K562 (cell line): ENCODE measurements around the gene ATXN7. TPM values are rescaled to one million over a fixed set of nuclear protein-coding genes. Genes with fewer than 3 reads are reported as not detected.

Experiments
- ATAC-seq: fragments of 200-7000 bp; cut with Tn5 transposase; 3 replicates; pipeline ENCODE4 v1.9.1; 2020; ENCODE audit warnings: moderate library complexity
- BruUV-seq: library from RNA; stranded (reverse); fragments of 400-500 nt; replicated peaks from 2 replicates; lab custom pipeline; 2021; lab: Mats Ljungman, UMichigan
- CTCF ChIA-PET: fragments of 300-600 bp; formaldehyde crosslinking; extraction: SDS; loops from one replicate; lab custom pipeline; 2021; ENCODE audit warnings: low intra/inter-chr PET ratio; lab: Yijun Ruan, JAX
- POLR2A ChIA-PET: fragments of 300-600, 350-650 bp; sonication (Branson Sonifier 250); formaldehyde crosslinking; extraction: SDS; loops from one replicate; lab custom pipeline; 2021; ENCODE audit warnings: antibody characterized with exemption, inconsistent platforms; lab: Yijun Ruan, JAX
- DNase-seq, 4 experiments: peaks; one replicate each; pipeline versions ENCODE4 v3.0.0 to v3.0.0-alpha.2; 2011 to 2018; ENCODE audit warnings: low spot score in 3 of 4, mixed read lengths in 3 of 4; ENCODE audit errors: extremely low read depth in 1 of 4
- FAIRE-seq: peaks from 2 replicates; lab custom pipeline; 2011; peaks lifted over from hg19 to GRCh38; lab: Jason Lieb, UNC
- H2AFZ ChIP-seq: 2 replicates; pipeline ENCODE4 v1.6.0; 2011; ENCODE audit warnings: low read depth, low read length, control low read depth, inconsistent platforms
- H3K27ac ChIP-seq: fragments of 200-600 bp; 3 replicates; pipeline ENCODE4 v1.8.0; 2011; ENCODE audit warnings: low read depth, mild to moderate bottlenecking, control low read depth, inconsistent platforms, low read length, moderate library complexity, mixed read lengths; ENCODE audit errors: extremely low read depth
- H3K27me3 ChIP-seq, 2 experiments: fragments of 300-600 bp in 1 of 2; 2 replicates in 1 of 2; 3 replicates in 1 of 2; pipeline versions ENCODE4 v1.6.0 to v1.8.0; 2011; ENCODE audit warnings: inconsistent platforms in 2 of 2, low read length in 2 of 2, mild to moderate bottlenecking in 1 of 2, mixed read lengths in 1 of 2, moderate library complexity in 1 of 2; ENCODE audit not compliant: control insufficient read depth in 2 of 2, insufficient read depth in 2 of 2
- H3K36me3 ChIP-seq: fragments of 300-600 bp; 3 replicates; pipeline ENCODE4 v1.8.0; 2011; ENCODE audit warnings: mild to moderate bottlenecking, low read length, inconsistent platforms; ENCODE audit not compliant: control insufficient read depth, insufficient read depth
- H3K4me1 ChIP-seq, 2 experiments: fragments of 200-600 bp in 1 of 2; replicated peaks in 1 of 2; 2 replicates in 1 of 2; 3 replicates in 1 of 2; pipeline versions ENCODE4 v1.5.1 to v1.8.0; 2011; ENCODE audit warnings: inconsistent platforms in 2 of 2, low read length in 2 of 2, mild to moderate bottlenecking in 1 of 2, mixed read lengths in 1 of 2, moderate library complexity in 1 of 2; ENCODE audit not compliant: control insufficient read depth in 2 of 2, insufficient read depth in 2 of 2
- H3K4me2 ChIP-seq: 2 replicates; pipeline ENCODE4 v1.6.1; 2011; ENCODE audit warnings: low read length, control low read depth, inconsistent platforms, mixed read lengths; ENCODE audit not compliant: insufficient read depth
- H3K4me3 ChIP-seq: fragments of 200-600 bp; sonication (generic), shearing (Covaris generic); 2 replicates; pipeline ENCODE4 v1.5.1; 2016; ENCODE audit warnings: control low read depth, inconsistent platforms
- H3K79me2 ChIP-seq: fragments of 200-600 bp; 3 replicates; pipeline ENCODE4 v1.8.0; 2011; ENCODE audit warnings: low read length, inconsistent platforms; ENCODE audit not compliant: control insufficient read depth, insufficient read depth
- H3K9ac ChIP-seq, 2 experiments: 2 replicates each; pipeline versions ENCODE4 v1.6.0 to v1.6.1; 2011; ENCODE audit warnings: low read depth in 2 of 2, low read length in 2 of 2, control low read depth in 1 of 2, inconsistent platforms in 1 of 2, mild to moderate bottlenecking in 1 of 2, mixed read lengths in 1 of 2; ENCODE audit not compliant: insufficient read depth in 1 of 2
- H3K9me1 ChIP-seq: one replicate; pipeline ENCODE4 v1.6.0; 2011; ENCODE audit warnings: inconsistent platforms, mild to moderate bottlenecking, low read length, moderate library complexity; ENCODE audit not compliant: control insufficient read depth, insufficient read depth
- H3K9me3 ChIP-seq: replicated peaks from 2 replicates; pipeline ENCODE4 v1.5.1; 2011; ENCODE audit warnings: low read depth, low read length, inconsistent platforms; ENCODE audit not compliant: control insufficient read depth, insufficient read depth
- H4K20me1 ChIP-seq: replicated peaks from 2 replicates; pipeline ENCODE4 v1.6.1; 2011; ENCODE audit warnings: low read length, inconsistent platforms, mixed read lengths; ENCODE audit not compliant: control insufficient read depth, insufficient read depth
- BDP1 ChIP-seq: IDR thresholded peaks from 3 replicates; pipeline ENCODE4 v1.6.1; 2011; ENCODE audit not compliant: insufficient read length, insufficient read depth
- CTBP1 ChIP-seq: fragments of 450-650 bp; IDR thresholded peaks from 2 replicates; pipeline ENCODE4 v1.6.1; 2016; ENCODE audit warnings: borderline replicate concordance
- HMBOX1 ChIP-seq: sonication (generic); IDR thresholded peaks from 2 replicates; pipeline ENCODE4 v1.6.1; 2016
- KAT7 ChIP-seq: sonication (generic); formaldehyde crosslinking; IDR thresholded peaks from 2 replicates; pipeline ENCODE4 v1.8.0; 2022; ENCODE audit warnings: missing genetic modification reagents, mild to moderate bottlenecking, borderline replicate concordance
- MYNN ChIP-seq, 2 experiments: sonication (generic); formaldehyde crosslinking in 1 of 2; IDR thresholded peaks; 2 replicates each; pipeline versions ENCODE4 v1.5.0 to v1.6.1; 2016 to 2020; ENCODE audit warnings: antibody characterized with exemption in 1 of 2, missing genetic modification reagents in 1 of 2
- NFRKB ChIP-seq: fragments of 450-650 bp; IDR thresholded peaks from 2 replicates; pipeline ENCODE4 v1.6.1; 2016; ENCODE audit warnings: low read depth
- SAFB2 ChIP-seq: fragments of 200-400 bp; formaldehyde crosslinking; IDR thresholded peaks from 2 replicates; pipeline ENCODE4 v1.6.1; 2018; ENCODE audit warnings: borderline replicate concordance, low read length, low read depth, moderate library complexity; ENCODE audit not compliant: severe bottlenecking
- SNRNP70 ChIP-seq: fragments of 200-400 bp; formaldehyde crosslinking; optimal IDR thresholded peaks from 2 replicates; pipeline ENCODE3; 2017; ENCODE audit warnings: low read depth, low read length
- ZNF41 ChIP-seq: fragments of 250-450 bp; sonication (Bioruptor Pico); conservative IDR thresholded peaks from 2 replicates; pipeline ENCODE4 v1.4.0; 2020; ENCODE audit warnings: mild to moderate bottlenecking
- WGBS: fragments of 100-300 bp; shearing (Covaris generic); methylation state at CpG from one replicate; pipeline ENCODE4 v1.1.6; 2016; ENCODE audit warnings: low coverage, mixed read lengths; ENCODE audit not compliant: insufficient coverage; ENCODE audit errors: missing lambda C conversion rate; 5-methylcytosine and 5-hydroxymethylcytosine counted together
- in situ Hi-C: fragments of 300-500 bp; cut with MboI; formaldehyde crosslinking; loops from 4 replicates; pipeline ENCODE4 v1.15.0; 2018; ENCODE audit warnings: inconsistent platforms, mixed read lengths
- intact Hi-C: fragments of 100-400 bp; cut with micrococcal nuclease; formaldehyde crosslinking; loops from 2 replicates; pipeline ENCODE4 v1.14.2; 2022
- polyA plus RNA-seq, 8 experiments: library from polyadenylated mRNA; depleted of rRNA in 4 of 8; stranded (reverse) in 5 of 8; unstranded in 3 of 8; fragments of >200 nt; fragmentation: Nextera tagmentation in 2 of 8; fragmentation: Illumina TruSeq in 1 of 8; extraction: Ambion mirVana in 2 of 8; extraction: Trizol in 1 of 8; gene quantifications; 2 replicates each; pipeline versions ENCODE4 v1.2.1 to v1.2.3, GENCODE V29; 2011 to 2014; ENCODE audit warnings: inconsistent platforms in 1 of 8, missing spikeins in 1 of 8
- total RNA-seq, 7 experiments: library from RNA; depleted of rRNA in 6 of 7; stranded (reverse); fragments of >200 nt in 6 of 7; fragmentation: Illumina TruSeq in 2 of 7; extraction: Trizol in 2 of 7; gene quantifications; 2 replicates each; pipeline versions ENCODE4 v1.2.1 to v1.2.3, GENCODE V29; 2011 to 2021; ENCODE audit warnings: low replicate concordance in 1 of 7

The ATXN7 gene
- total and polyA plus RNA-seq, 9 of the 15 experiments (the other 6 are each of a cell fraction or from before 2014, with no cell fraction given), result 0.41 to 9.2 (median 6.7) TPM

GRCh38 chr3:63988943-63989342, 125.3 kb downstream of the ATXN7 start:
- WGBS, result 95% methylated on average over 3 of the region's 4 CpGs
- FAIRE-seq (no peak), DNase-seq (no peak), ATAC-seq (no peak)
- Histone ChIP-seq H3K4me1 (no peaks in the 10 kb centered on the region), H2AFZ (no peak overlapping the region), H3K9ac (no peak overlapping the region), H4K20me1 (no peaks in the 10 kb centered on the region), H3K4me2 (no peak overlapping the region), H3K4me3 (no peak overlapping the region), H3K27ac (no peak overlapping the region), H3K27me3 (no peaks in the 10 kb centered on the region), H3K9me3 (no peaks in the 10 kb centered on the region), H3K79me2 (no peaks in the 10 kb centered on the region), H3K36me3 (peaks cover 88% of the 10 kb centered on the region; the same call in 2 of the 3 replicates), H3K9me1 (no peaks in the 10 kb centered on the region)
- POLR2A ChIA-PET, result interaction anchor here (1.0 kb wide), 1 partner anchor 10 kb away, joined by 3 read pairs; no protein-coding TSS in a partner anchor
- in situ Hi-C loops, result no loop called here
- intact Hi-C loops, result no loop called here
- CTCF ChIA-PET, result no interaction called here
- TF ChIP-seq ZNF41 (CRISPR knock-in tag) (no peak), KAT7 (CRISPR knock-in tag) (no peak), HMBOX1 (no peak), MYNN (IDR thresholded peaks at IDR 0.05) (no peak), MYNN (CRISPR knock-in tag; IDR thresholded peaks at IDR 0.05) (no peak), SAFB2 (no peak), BDP1 (no peak), NFRKB (no peak), SNRNP70 (no peak), CTBP1 (no peak)
- no TSS peak for BruUV-seq
